ENCODE results near the gene SAMD10.
"Not testable (repeated sequence)": the region's sequence is repeated elsewhere in the genome, so short reads cannot be mapped to it uniquely, and the experiment has no call there.

Gene SAMD10

DNA sequence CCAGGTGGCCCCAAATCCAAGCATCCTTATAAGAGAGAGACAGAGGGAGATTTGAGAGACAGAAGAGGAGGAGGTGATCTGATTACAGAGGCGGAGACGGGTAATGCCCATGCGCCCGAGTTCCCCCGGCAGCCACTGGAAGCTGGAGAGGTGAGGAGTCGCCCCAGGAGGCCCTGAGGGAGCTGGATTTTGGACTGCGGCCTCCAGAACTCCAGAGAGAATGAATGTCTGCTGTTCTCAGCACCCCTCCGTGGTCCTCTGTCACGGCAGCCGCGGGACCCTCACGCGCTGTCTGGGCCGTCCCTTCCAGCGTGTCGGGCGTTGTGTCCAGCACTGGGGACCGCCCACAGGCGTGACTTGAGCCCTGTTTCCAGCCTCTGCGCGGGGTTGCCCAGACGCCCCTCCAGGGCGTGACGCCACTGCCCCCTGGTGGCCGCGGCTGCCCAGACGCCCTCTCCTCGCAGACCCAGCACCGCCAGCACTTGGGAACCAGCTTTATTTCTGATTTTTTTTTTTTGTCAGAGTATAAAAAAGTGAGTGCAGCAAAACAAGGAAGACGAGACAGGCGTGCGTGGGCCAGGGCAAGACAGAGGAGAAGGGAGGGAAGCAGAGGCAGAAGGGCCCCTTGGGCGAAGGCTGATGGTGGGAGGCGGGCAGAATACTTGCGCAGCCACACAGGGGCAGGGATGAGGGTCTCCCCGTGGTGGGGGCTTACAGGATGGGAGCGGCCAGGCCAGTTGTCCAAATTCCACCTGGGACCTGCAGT, 5.6 kb downstream of the SAMD10 start:
- H3K27ac ChIP-seq (ENCODE audit: low read depth, low read length, poor library complexity, severe bottlenecking) = no peak overlapping the region

DNA sequence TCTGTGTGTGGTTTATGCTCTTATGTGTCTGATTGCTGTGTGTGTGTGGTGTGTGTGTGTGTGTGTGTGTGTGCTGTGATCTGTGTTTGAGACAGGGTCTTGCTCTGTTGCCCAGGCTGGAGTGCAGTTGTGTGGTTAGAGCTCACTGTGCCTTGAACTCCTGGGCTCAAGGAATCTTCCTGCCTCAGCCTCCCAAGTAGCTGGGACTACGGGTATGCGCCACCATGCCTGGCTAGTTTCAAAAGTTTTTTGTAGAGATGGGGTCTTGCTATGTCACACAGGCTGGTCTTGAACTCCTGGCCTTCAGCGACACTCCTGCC, 6.3 kb downstream of the SAMD10 start:
- peaks cover 4% of the 10 kb centered on the region for H3K36me3 ChIP-seq (ENCODE audit: insufficient read depth, low read length)
- no peaks in the 10 kb centered on the region for H3F3A ChIP-seq (ENCODE audit: insufficient read depth, low read length)
- no peaks in the 10 kb centered on the region for H3K79me2 ChIP-seq (ENCODE audit: insufficient read depth, low read length)
- no peak overlapping the region for H3K27ac ChIP-seq (ENCODE audit: low read depth, low read length, poor library complexity, severe bottlenecking)
- no peaks in the 10 kb centered on the region for H3K27me3 ChIP-seq (ENCODE audit: insufficient read depth, low read length)
- no peaks in the 10 kb centered on the region for H4K20me1 ChIP-seq (ENCODE audit: insufficient read depth, low read length)
- no peak overlapping the region for H2AFZ ChIP-seq (ENCODE audit: low read length)
- H3K9me3 ChIP-seq (ENCODE audit: low read length) = no peaks in the 10 kb centered on the region
- no peak overlapping the region for H3K4me2 ChIP-seq (ENCODE audit: low read length)
- H3K9me2 ChIP-seq (ENCODE audit: low read depth, low read length) = no peaks in the 10 kb centered on the region
- no peak overlapping the region for H3K4me3 ChIP-seq (ENCODE audit: low read depth, low read length, poor library complexity, severe bottlenecking)
- H3K4me1 ChIP-seq (ENCODE audit: insufficient read depth, low read length, severe bottlenecking) = peaks cover 20% of the 10 kb centered on the region
- TF ChIP-seq EZH2 (IDR thresholded peaks at IDR 0.05; ENCODE audit: borderline replicate concordance, low read length) = no peak
- TF ChIP-seq, protein P1, sequence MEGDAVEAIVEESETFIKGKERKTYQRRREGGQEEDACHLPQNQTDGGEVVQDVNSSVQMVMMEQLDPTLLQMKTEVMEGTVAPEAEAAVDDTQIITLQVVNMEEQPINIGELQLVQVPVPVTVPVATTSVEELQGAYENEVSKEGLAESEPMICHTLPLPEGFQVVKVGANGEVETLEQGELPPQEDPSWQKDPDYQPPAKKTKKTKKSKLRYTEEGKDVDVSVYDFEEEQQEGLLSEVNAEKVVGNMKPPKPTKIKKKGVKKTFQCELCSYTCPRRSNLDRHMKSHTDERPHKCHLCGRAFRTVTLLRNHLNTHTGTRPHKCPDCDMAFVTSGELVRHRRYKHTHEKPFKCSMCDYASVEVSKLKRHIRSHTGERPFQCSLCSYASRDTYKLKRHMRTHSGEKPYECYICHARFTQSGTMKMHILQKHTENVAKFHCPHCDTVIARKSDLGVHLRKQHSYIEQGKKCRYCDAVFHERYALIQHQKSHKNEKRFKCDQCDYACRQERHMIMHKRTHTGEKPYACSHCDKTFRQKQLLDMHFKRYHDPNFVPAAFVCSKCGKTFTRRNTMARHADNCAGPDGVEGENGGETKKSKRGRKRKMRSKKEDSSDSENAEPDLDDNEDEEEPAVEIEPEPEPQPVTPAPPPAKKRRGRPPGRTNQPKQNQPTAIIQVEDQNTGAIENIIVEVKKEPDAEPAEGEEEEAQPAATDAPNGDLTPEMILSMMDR (IDR thresholded peaks at IDR 0.05; ENCODE audit: low read length) = no peak
- H3K9ac ChIP-seq (ENCODE audit: low read length) = no peak overlapping the region

More for the DNA sequence above, 5.6 kb downstream of the SAMD10 start:
- Histone ChIP-seq H3K9me2 (ENCODE audit: low read depth, low read length) (no peaks in the 10 kb centered on the region), H3K36me3 (ENCODE audit: insufficient read depth, low read length) (no peaks in the 10 kb centered on the region), H3K4me2 (ENCODE audit: low read length) (0 out of 2 replicates have a peak overlapping the region, but pooled peaks have one; percentile 21), H3K4me3 (ENCODE audit: low read depth, low read length, poor library complexity, severe bottlenecking) (no peak overlapping the region), H2AFZ (ENCODE audit: low read length) (no peak overlapping the region), H3K27me3 (ENCODE audit: insufficient read depth, low read length) (no peaks in the 10 kb centered on the region), H4K20me1 (ENCODE audit: insufficient read depth, low read length) (no peaks in the 10 kb centered on the region), H3K9ac (ENCODE audit: low read length) (no peak overlapping the region), H3K9me3 (ENCODE audit: low read length) (no peaks in the 10 kb centered on the region), H3F3A (ENCODE audit: insufficient read depth, low read length) (no peaks in the 10 kb centered on the region), H3K79me2 (ENCODE audit: insufficient read depth, low read length) (no peaks in the 10 kb centered on the region), H3K4me1 (ENCODE audit: insufficient read depth, low read length, severe bottlenecking) (peaks cover 23% of the 10 kb centered on the region)
- TF ChIP-seq, protein P1 (IDR thresholded peaks at IDR 0.05; ENCODE audit: low read length) = peak; percentile 98
- no peak for TF ChIP-seq EZH2 (IDR thresholded peaks at IDR 0.05; ENCODE audit: borderline replicate concordance, low read length)

DNA sequence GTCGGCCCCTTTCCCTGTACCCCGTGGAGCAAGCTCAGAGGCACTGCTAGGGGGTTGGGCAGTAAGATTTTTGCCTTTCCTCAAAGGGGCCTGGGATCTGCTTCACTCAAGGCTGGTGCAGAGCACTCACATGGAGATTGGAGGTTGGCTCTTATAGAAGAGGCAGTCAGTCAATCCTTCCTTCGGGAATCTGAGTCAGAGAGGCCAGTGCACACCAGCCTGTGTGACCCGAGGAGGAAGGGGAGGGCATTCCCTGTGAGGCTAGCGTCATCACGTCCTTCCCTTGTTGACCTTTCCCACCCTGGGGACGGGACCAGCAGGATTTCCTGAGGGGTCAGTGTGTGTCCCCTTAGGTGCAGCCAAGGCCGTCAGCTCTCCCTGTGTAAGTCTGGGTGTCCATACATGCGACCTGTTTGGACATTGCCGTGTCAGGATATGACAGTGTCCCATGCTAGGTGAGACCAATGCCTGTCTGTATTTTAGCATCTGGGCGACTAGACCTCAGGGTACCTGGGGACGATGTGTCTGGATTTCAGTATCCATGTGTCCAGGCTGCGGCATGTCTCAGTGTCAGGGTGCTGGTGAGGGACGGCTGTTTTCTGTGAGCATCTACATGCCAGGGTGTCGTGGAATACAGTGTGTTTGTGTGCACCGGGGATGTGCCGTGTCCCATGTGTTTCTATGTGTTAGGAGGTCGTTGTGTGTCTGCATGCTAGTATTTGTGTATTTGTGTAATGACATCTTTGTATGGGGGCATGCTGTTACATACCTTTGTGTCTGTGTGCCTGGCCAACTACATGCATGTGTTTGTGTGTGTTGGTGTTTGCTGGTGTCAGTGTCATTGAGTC, 6.9 kb downstream of the SAMD10 start:
- no peak for TF ChIP-seq EZH2 (IDR thresholded peaks at IDR 0.05; ENCODE audit: borderline replicate concordance, low read length)
- TF ChIP-seq, protein P1 (IDR thresholded peaks at IDR 0.05; ENCODE audit: low read length) = no peak
- Histone ChIP-seq H2AFZ (ENCODE audit: low read length) (no peak overlapping the region), H3K9ac (ENCODE audit: low read length) (no peak overlapping the region), H3K79me2 (ENCODE audit: insufficient read depth, low read length) (no peaks in the 10 kb centered on the region), H3K36me3 (ENCODE audit: insufficient read depth, low read length) (peaks cover 10% of the 10 kb centered on the region), H4K20me1 (ENCODE audit: insufficient read depth, low read length) (no peaks in the 10 kb centered on the region), H3K4me3 (ENCODE audit: low read depth, low read length, poor library complexity, severe bottlenecking) (no peak overlapping the region), H3F3A (ENCODE audit: insufficient read depth, low read length) (no peaks in the 10 kb centered on the region), H3K9me2 (ENCODE audit: low read depth, low read length) (no peaks in the 10 kb centered on the region), H3K27ac (ENCODE audit: low read depth, low read length, poor library complexity, severe bottlenecking) (no peak overlapping the region), H3K27me3 (ENCODE audit: insufficient read depth, low read length) (no peaks in the 10 kb centered on the region), H3K4me1 (ENCODE audit: insufficient read depth, low read length, severe bottlenecking) (peaks cover 19% of the 10 kb centered on the region), H3K4me2 (ENCODE audit: low read length) (no peak overlapping the region), H3K9me3 (ENCODE audit: low read length) (no peaks in the 10 kb centered on the region)

DNA sequence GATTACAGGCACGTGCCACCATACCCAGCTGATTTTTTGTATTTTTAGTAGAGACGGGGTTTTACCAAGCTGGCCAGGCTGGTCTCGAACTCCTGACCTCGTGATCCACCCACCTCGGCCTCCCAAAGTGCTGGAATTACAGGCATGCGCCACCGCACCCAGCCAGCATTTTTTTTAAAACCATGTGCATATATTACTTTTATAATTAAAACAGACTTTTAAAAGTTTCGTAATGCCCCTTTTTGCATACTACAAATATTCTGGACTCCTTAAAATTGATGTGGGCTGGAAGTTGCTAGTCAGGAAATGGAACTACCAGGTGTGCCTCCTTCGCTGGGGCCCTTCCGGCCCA, 7.5 kb downstream of the SAMD10 start:
- H3K9me2 ChIP-seq (ENCODE audit: low read depth, low read length); H4K20me1 ChIP-seq (ENCODE audit: insufficient read depth, low read length); H3K27ac ChIP-seq (ENCODE audit: low read depth, low read length, poor library complexity, severe bottlenecking); H3F3A ChIP-seq (ENCODE audit: insufficient read depth, low read length); H3K4me2 ChIP-seq (ENCODE audit: low read length); H3K79me2 ChIP-seq (ENCODE audit: insufficient read depth, low read length); H3K9ac ChIP-seq (ENCODE audit: low read length); H2AFZ ChIP-seq (ENCODE audit: low read length); H3K4me3 ChIP-seq (ENCODE audit: low read depth, low read length, poor library complexity, severe bottlenecking); H3K9me3 ChIP-seq (ENCODE audit: low read length); H3K27me3 ChIP-seq (ENCODE audit: insufficient read depth, low read length): not testable (repeated sequence)
- Histone ChIP-seq H3K36me3 (ENCODE audit: insufficient read depth, low read length) (peaks cover 16% of the 10 kb centered on the region), H3K4me1 (ENCODE audit: insufficient read depth, low read length, severe bottlenecking) (peaks cover 19% of the 10 kb centered on the region)
